Muscle layer of colon (tissue), 2 donors: ENCODE results near the gene RGMA.
A peak's percentile ranks its signal among the peaks of the same experiment; 100 is the strongest.

Experiments
- H3K27ac ChIP-seq: one replicate; pipeline ENCODE4 v1.7.0; 2013; ENCODE audit warnings: low read depth, mild to moderate bottlenecking, low read length, moderate library complexity
- H3K27me3 ChIP-seq, 2 donors: one replicate each; pipeline ENCODE4 v1.7.0; 2013; ENCODE audit warnings: low read length in 2 of 2, mild to moderate bottlenecking in 2 of 2; ENCODE audit not compliant: insufficient read depth in 2 of 2, control insufficient read depth in 1 of 2
- H3K36me3 ChIP-seq: one replicate; pipeline ENCODE4 v1.7.0; 2013; ENCODE audit warnings: mild to moderate bottlenecking, low read length; ENCODE audit not compliant: insufficient read depth
- H3K4me1 ChIP-seq: one replicate; pipeline ENCODE4 v1.7.0; 2013; ENCODE audit warnings: mild to moderate bottlenecking, low read length; ENCODE audit not compliant: insufficient read depth
- H3K4me3 ChIP-seq, 2 donors: one replicate each; pipeline ENCODE4 v1.7.0; 2013; ENCODE audit warnings: low read length in 2 of 2, low read depth in 1 of 2, mild to moderate bottlenecking in 1 of 2, moderate library complexity in 1 of 2
- H3K9ac ChIP-seq: one replicate; pipeline ENCODE4 v1.7.0; 2013; ENCODE audit warnings: low read length
- H3K9me3 ChIP-seq: one replicate; pipeline ENCODE4 v1.7.0; 2013; ENCODE audit warnings: mild to moderate bottlenecking, low read length
- donor health status: abdominal sarcoma.
- donor health status: Adenocarcinoma of cecum.

Gene RGMA

DNA sequence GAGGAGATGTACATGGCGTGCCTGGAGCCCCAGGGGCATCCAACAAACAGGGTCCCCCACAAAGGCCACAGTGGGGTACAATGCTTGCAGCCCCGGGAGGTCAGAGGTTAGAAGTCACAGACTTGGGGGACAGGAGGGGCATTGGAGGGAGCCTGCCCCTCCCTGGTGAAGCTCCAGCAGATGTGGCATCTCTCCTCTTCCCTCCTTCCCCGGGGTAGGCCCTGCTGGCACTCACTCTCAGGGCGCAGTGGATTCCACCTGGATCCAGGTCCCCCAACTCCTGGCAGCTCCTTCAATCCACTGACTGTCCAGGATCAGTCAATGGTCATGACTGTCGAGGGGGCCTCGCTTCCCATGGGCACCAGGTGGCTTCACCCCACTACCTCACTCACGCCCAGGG lies 32.2 kb downstream of the RGMA start:
- Histone ChIP-seq H3K9ac (no peak overlapping the region), H3K4me1 (peaks cover 70% of the 10 kb centered on the region), H3K36me3 (peaks cover 9% of the 10 kb centered on the region), H3K9me3 (no peaks in the 10 kb centered on the region), H3K27ac (peak overlapping the region; percentile 46), H3K27me3 (no peaks in the 10 kb centered on the region), H3K4me3 (no peak overlapping the region)

- no peak overlapping the region for H3K27ac ChIP-seq
- H3K27me3 ChIP-seq = no peaks in the 10 kb centered on the region
- H3K9ac ChIP-seq = no peak overlapping the region
- peaks cover 20% of the 10 kb centered on the region for H3K36me3 ChIP-seq
- H3K9me3 ChIP-seq = no peaks in the 10 kb centered on the region
- peaks cover 67% of the 10 kb centered on the region for H3K4me1 ChIP-seq
- H3K4me3 ChIP-seq = no peak overlapping the region
Observed at GRCh38 chr15:93055211-93055610, 33.8 kb downstream of the RGMA start.

- peaks cover 61% of the 10 kb centered on the region for H3K4me1 ChIP-seq
- no peak overlapping the region for H3K9ac ChIP-seq
- H3K27ac ChIP-seq = no peak overlapping the region
- H3K36me3 ChIP-seq = peaks cover 42% of the 10 kb centered on the region
- H3K4me3 ChIP-seq = no peak overlapping the region
- H3K27me3 ChIP-seq = no peaks in the 10 kb centered on the region
- H3K9me3 ChIP-seq = no peaks in the 10 kb centered on the region
Observed at GRCh38 chr15:93052090-93052879, 36.7 kb downstream of the RGMA start.

DNA sequence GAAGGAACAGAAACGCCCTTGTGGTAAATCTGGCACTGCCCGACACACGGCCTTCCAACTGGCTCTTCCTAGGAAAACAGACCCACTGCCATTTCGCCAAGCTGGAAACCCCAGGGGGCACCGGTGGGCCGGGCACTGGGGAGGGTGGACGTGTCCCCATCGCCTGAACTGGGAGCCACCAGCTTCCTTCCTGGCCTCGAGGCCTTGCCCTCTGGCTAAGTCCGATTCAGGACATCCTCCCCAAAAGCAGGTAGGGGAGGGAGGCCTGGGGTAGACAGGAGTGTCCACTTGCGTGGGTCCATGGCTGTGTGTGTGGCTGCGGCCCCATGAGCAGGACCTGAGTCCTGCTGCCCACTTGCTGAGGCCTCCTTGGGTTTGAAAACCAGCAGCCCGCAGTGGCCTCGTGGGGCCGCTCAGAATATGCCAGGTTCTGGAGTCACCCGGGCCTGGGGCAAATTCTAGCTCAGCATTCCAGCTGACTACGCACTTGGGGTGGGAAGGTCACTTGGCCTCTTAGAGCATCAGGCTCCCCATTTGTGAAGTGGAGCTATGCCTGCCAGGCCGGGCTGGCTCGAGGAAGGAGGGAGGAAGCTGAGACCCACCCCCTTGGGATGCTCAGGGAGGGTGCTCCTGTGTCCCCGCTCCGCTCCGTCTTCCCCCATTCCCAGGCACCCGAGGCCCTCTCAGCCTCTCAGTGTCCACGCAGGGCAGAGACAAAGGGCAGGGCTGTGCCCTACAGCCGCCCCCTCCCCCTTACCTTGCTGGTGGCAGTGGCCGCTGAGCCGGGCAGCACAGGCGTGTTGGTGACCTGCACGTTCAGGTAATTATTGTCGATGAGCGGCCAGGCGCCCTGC lies 37.5 kb downstream of the RGMA start:
- Histone ChIP-seq H3K9ac (no peak overlapping the region), H3K4me3 (no peak overlapping the region), H3K36me3 (peaks cover 50% of the 10 kb centered on the region), H3K27me3 (no peaks in the 10 kb centered on the region), H3K9me3 (no peaks in the 10 kb centered on the region), H3K4me1 (peaks cover 53% of the 10 kb centered on the region), H3K27ac (peak overlapping the region; percentile 60)

- Histone ChIP-seq H3K36me3 (peaks cover 58% of the 10 kb centered on the region), H3K27ac (peak overlapping the region; percentile 35), H3K4me1 (peaks cover 45% of the 10 kb centered on the region), H3K9ac (no peak overlapping the region), H3K9me3 (no peaks in the 10 kb centered on the region), H3K27me3 (no peaks in the 10 kb centered on the region), H3K4me3 (no peak overlapping the region)
Observed at GRCh38 chr15:93050648-93051047, 38.4 kb downstream of the RGMA start.

DNA sequence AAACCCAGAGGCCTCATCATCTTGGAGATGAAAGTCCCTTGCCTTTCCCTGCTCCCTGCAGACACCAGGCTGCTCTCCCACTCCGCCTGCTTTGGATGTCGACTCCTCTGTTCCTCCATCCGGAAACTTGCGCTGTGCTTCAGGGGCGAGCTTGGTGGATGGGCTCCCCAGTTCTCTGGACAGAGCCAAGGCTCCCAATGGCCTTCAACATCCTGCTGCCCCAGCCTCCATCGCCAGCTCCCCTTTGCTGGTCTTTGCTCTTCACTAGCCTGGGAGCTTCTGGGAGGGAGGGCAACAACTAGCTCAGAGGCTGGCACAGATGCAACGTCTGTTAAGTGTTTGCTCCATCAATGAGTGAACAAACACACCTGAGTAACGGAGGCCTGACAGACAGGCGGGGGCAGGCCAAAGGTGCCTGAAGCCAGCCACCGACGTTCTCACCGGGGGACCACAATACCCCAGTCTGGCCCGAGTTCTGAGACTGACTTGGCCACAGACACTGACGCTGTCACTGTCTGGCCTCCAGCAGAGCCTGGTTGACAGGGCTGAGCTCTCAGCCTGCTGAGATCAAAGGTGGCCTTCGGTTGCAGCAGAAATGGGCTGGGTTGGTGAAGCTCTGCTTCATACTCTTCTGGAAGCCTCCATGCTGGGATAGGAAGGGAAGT lies 39.0 kb downstream of the RGMA start:
- H3K36me3 ChIP-seq = peaks cover 64% of the 10 kb centered on the region
- peaks cover 39% of the 10 kb centered on the region for H3K4me1 ChIP-seq
- H3K9ac ChIP-seq = no peak overlapping the region
- H3K4me3 ChIP-seq = no peak overlapping the region
- H3K27ac ChIP-seq = peak overlapping the region; percentile 35
- no peaks in the 10 kb centered on the region for H3K27me3 ChIP-seq
- H3K9me3 ChIP-seq = no peaks in the 10 kb centered on the region

DNA sequence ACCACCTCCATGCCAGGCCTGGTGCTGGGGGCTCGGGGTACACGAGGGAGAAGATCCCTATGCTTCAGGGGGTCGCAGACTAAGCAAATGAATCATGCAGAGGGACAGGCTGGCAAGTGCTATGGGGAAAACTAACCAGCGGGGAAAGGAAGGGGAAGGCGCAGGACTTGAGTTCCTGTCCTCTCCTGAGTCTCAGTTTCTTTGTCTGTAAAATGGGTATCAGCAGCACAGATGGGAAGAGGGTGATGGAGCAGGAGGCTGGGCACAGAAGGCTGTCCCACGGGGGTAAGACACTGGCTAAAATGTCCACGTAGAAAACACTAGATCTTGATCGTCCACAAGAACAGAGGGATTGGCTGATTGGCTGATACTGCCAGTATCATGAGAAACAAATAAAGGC lies 39.8 kb downstream of the RGMA start:
- H3K4me1 ChIP-seq = peaks cover 41% of the 10 kb centered on the region
- H3K9ac ChIP-seq = no peak overlapping the region
- no peak overlapping the region for H3K4me3 ChIP-seq
- peak overlapping the region; percentile 35 for H3K27ac ChIP-seq
- H3K36me3 ChIP-seq = peaks cover 63% of the 10 kb centered on the region
- no peaks in the 10 kb centered on the region for H3K9me3 ChIP-seq
- no peaks in the 10 kb centered on the region for H3K27me3 ChIP-seq

DNA sequence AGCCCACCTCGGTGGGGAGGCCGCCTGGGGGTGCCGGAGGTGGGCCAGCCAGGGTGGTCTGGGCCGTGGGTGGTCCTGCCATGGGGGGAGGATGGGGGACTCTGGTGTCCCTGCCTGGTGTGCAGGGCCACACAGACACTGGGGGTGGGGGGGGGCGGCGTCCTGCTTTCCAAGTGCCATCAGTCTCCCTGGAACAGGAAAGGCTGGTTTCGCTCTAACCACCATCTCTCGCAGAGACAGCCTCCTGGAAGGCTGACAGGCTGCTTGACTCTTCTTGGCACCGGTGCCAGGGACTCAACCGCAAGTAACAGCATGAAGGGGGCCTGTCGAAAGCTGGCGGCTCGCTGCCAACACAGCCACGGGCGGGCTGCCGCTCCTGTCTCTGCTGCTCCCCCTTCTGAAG lies 40.3 kb downstream of the RGMA start:
- Histone ChIP-seq H3K36me3 (peaks cover 63% of the 10 kb centered on the region), H3K27me3 (no peaks in the 10 kb centered on the region), H3K27ac (peak overlapping the region; percentile 35), H3K4me3 (no peak overlapping the region), H3K9ac (no peak overlapping the region), H3K9me3 (no peaks in the 10 kb centered on the region), H3K4me1 (peaks cover 45% of the 10 kb centered on the region)

GRCh38 chr15:93048426-93048721 lies 40.6 kb downstream of the RGMA start:
- Histone ChIP-seq H3K27ac (no peak overlapping the region), H3K9ac (no peak overlapping the region), H3K27me3 (no peaks in the 10 kb centered on the region), H3K9me3 (no peaks in the 10 kb centered on the region), H3K4me3 (no peak overlapping the region), H3K4me1 (peaks cover 45% of the 10 kb centered on the region), H3K36me3 (peaks cover 63% of the 10 kb centered on the region)

DNA sequence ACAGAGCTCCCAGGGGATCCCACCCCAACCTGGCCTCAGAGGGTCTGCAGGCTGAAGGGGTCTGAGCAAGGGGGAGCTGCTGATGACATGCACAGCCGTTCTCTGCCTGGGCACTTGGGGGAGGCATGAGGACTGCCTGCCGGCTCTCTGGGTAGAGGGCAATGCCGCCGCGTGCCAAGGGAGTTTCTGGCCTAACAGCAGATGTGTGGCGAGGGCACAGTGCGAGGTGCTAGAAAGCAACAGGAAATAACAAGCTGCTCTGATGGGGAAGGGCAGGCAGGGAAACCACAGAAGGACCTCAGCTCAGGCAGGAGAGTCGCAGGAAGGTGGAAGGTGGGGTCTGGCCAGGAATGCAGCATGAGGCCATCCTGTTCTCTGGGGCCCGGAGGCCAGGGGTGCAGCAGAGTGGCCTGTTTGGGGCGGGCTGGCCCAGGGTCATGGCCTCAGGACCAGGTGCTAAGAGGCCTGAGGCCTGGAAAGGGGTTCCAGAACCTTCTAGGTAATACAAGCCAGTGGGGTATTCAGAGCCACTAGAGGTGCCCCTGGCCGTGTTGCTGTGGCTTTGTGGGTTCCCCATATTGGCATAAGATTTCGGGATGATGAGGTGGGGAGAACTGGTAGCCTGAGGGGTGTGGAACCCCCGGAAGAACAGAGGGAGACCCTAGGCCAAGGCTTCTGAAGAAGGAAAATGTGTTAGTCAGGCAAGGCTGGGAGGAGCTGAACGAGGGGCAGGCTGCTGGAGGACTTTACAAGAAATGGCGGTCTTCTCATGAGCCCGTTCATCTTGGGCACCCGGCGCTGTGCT lies 41.2 kb downstream of the RGMA start:
- H3K27me3 ChIP-seq = no peaks in the 10 kb centered on the region
- no peaks in the 10 kb centered on the region for H3K9me3 ChIP-seq
- H3K27ac ChIP-seq = no peak overlapping the region
- peaks cover 44% of the 10 kb centered on the region for H3K4me1 ChIP-seq
- no peak overlapping the region for H3K4me3 ChIP-seq
- peaks cover 67% of the 10 kb centered on the region for H3K36me3 ChIP-seq
- no peak overlapping the region for H3K9ac ChIP-seq

GRCh38 chr15:93046721-93047120 lies 42.3 kb downstream of the RGMA start:
- H3K9me3 ChIP-seq = no peaks in the 10 kb centered on the region
- H3K36me3 ChIP-seq = peaks cover 66% of the 10 kb centered on the region
- peaks cover 42% of the 10 kb centered on the region for H3K4me1 ChIP-seq

More at GRCh38 chr15:93046721-93047120, 42.3 kb downstream of the RGMA start:
- H3K27me3 ChIP-seq = no peaks in the 10 kb centered on the region
- H3K27ac ChIP-seq = no peak overlapping the region
- no peak overlapping the region for H3K4me3 ChIP-seq
- no peak overlapping the region for H3K9ac ChIP-seq
